ENCODE measurements around the gene SAP25.
"Not testable (repeated sequence)": the region's sequence is repeated elsewhere in the genome, so short reads cannot be mapped to it uniquely, and the experiment has no call there.

SAP25 gene

DNA sequence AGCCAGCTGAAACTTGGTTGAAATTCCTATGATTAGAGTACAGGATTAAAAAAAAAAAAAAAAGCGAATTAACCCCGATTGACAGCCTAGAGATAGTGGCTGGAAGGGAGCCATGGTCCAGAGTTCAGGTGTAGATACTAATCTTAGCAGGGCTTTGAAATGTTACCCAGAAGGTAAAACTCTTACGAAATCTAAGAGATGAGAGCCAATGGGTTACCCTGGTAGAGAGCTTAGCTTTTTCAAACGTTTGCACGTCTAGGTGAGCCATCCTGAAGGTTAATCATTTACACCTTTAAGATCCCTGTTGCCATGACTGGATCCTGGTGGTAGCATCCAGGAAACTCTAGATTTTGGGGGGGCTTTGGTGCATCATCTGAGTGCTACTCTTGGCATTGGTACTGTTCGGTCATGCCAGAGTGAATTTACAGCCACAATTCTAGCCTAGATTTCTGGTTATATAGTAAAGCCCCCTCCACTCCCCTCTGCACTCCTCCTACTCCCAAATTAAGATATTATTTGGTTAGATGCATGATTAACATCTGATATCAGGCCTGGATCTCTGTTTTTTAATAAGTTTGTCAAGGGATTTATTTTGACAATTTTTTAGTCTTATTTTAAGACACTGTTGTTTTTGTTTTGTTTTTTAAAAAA is 33.5 kb downstream of the SAP25 start:
- H3K27ac ChIP-seq = peak overlapping the region; percentile 75
- ChIA-PET POLR2A (ENCODE audit: low non-redundant PET) (interaction anchor here (0.6 kb wide), 2 partner anchors 121 to 1567 kb away, joined by 3 to 5 read pairs; no protein-coding TSS in a partner anchor), CTCF (no interaction called here)
- TF ChIP-seq, protein P1, sequence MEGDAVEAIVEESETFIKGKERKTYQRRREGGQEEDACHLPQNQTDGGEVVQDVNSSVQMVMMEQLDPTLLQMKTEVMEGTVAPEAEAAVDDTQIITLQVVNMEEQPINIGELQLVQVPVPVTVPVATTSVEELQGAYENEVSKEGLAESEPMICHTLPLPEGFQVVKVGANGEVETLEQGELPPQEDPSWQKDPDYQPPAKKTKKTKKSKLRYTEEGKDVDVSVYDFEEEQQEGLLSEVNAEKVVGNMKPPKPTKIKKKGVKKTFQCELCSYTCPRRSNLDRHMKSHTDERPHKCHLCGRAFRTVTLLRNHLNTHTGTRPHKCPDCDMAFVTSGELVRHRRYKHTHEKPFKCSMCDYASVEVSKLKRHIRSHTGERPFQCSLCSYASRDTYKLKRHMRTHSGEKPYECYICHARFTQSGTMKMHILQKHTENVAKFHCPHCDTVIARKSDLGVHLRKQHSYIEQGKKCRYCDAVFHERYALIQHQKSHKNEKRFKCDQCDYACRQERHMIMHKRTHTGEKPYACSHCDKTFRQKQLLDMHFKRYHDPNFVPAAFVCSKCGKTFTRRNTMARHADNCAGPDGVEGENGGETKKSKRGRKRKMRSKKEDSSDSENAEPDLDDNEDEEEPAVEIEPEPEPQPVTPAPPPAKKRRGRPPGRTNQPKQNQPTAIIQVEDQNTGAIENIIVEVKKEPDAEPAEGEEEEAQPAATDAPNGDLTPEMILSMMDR (conservative IDR thresholded peaks at IDR 0.05; ENCODE audit: low read depth) = no peak
- no peak for DNase-seq (ENCODE audit: low spot score)

DNA sequence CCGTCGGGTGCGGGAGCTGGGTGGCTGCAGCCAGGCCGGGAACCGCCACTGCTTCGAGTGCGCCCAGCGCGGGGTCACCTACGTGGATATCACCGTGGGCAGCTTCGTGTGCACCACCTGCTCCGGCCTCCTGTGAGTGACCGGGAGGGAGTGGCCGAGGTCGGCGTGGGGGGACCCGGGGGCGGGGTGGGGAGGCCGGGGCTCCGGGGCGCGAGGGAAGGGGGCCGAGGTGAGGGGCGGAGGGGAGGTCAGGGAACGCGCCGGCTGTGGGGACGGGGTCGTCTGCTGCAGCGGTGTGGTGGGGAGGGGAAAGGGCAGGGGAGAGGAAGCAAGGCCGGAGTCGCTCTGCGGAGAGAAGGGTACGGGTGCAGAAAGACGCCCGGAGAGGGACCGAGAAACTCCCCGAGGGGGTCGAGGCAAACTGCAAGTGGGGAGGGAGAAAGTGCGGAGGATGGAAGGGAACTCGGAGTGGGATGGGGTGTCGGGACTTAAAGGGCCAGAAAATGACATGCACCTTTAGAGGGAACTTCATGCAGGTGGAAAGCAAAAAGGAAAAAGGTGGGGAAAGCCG is 34.2 kb downstream of the SAP25 start:
- TF ChIP-seq, protein P1 (conservative IDR thresholded peaks at IDR 0.05; ENCODE audit: low read depth) = no peak
- CTCF ChIA-PET = interaction anchor here (0.5 to 0.6 kb wide), 2 partner anchors 40 to 186 kb away, joined by 3 to 5 read pairs; no protein-coding TSS in a partner anchor
- peak overlapping the region; percentile 75 for H3K27ac ChIP-seq
- no peak for DNase-seq (ENCODE audit: low spot score)
- POLR2A ChIA-PET (ENCODE audit: low non-redundant PET) = interaction anchor here (0.5 to 0.6 kb wide), 4 partner anchors 36 to 1568 kb away, joined by 3 to 5 read pairs (median 4); no protein-coding TSS in a partner anchor

DNA sequence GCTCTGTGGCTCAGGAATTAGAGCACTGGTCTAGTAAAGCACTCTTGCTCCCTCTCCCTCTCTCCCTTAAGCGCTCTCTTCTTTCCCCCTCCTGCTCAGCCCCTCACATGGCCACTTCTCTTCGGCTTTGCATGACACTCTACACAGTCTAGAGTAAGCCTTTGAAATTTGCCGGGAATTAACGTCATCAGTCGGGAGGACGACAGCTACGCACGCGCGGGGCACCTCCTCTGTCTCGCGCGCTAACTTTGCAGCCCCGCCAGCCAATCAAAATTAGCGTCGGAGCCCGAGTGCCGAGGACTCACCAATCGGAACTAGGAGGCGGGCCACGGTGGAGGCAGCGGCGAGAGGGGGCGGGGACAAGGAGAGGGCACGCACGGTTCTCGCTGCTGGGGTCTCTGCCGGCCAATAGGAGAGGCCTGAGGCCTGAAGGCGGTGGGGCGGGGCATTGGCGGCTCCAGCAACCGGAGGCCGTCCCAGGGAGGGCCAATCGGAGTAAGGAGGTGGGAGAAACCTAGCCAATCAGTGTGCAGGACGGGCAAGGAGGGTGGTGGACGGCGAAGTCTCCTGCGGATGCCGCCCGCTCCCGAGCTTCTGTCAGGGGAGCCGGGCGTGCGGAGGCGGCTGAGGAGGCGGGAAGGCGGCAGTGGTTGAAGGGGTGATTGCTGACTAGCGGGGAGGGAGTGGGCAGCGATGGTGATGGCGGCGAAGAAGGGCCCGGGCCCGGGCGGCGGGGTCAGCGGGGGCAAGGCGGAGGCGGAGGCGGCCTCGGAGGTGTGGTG is 34.9 kb downstream of the SAP25 start, which contains the start of gene AGFG2:
TSS of gene AGFG2 (plus strand) at position 550 of the 782 bp plus-strand sequence. CDS start at position 694, 144 bp downstream.
- DNase-seq (ENCODE audit: low spot score) = peak; percentile 100
- peak within 1 kb of the TSS; percentile 75 for H3K27ac ChIP-seq
- POLR2A ChIA-PET (ENCODE audit: low non-redundant PET) = interaction anchor here (0.5 to 0.6 kb wide), 2 partner anchors 35 to 74 kb away, joined by 3 to 4 read pairs; no protein-coding TSS in a partner anchor
- CTCF ChIA-PET = interaction anchor here (0.5 to 0.6 kb wide), 3 partner anchors 39 to 187 kb away, joined by 3 to 5 read pairs (median 3); no protein-coding TSS in a partner anchor
- TF ChIP-seq, protein P1 (conservative IDR thresholded peaks at IDR 0.05; ENCODE audit: low read depth) = no peak

DNA sequence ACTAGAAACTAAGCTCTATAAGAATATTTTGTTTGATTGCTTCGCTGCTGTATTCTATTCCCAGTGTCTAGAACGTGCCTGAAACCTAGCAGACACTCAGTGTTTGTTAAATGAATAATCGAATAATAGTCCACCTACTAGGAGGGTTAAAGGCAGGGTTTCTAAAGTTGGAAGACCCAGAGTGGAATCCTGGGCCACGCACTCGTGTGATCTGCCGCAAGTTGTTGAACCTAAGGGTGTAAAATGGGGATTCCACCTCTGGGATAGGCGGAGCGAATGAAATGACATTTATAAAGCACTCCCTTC is 35.4 kb downstream of the SAP25 start:
- TF ChIP-seq, protein P1 (conservative IDR thresholded peaks at IDR 0.05; ENCODE audit: low read depth) = no peak

GRCh38 chr7:100536695-100537094 is 37.0 kb downstream of the SAP25 start:
- CTCF ChIA-PET = interaction anchor here (0.6 kb wide), 1 partner anchor 47 kb away, joined by 3 read pairs; no protein-coding TSS in a partner anchor
- DNase-seq (ENCODE audit: low spot score); POLR2A ChIA-PET (ENCODE audit: low non-redundant PET); H3K27ac ChIP-seq: not testable (repeated sequence)

More for the DNA sequence above, 35.4 kb downstream of the SAP25 start:
- peak; percentile 29 for DNase-seq (ENCODE audit: low spot score)
- ChIA-PET CTCF (no interaction called here), POLR2A (ENCODE audit: low non-redundant PET) (no interaction called here)
- H3K27ac ChIP-seq = peak overlapping the region; percentile 75

GRCh38 chr7:100535982-100536381 is 37.7 kb downstream of the SAP25 start:
- H3K27ac ChIP-seq; POLR2A ChIA-PET (ENCODE audit: low non-redundant PET); DNase-seq (ENCODE audit: low spot score): not testable (repeated sequence)
- CTCF ChIA-PET = interaction anchor here (0.6 kb wide), 1 partner anchor 14 kb away, joined by 4 read pairs; no protein-coding TSS in a partner anchor
